H9 (cell line): Measurements from ENCODE around the gene DPF3. TPM values are rescaled to one million over a fixed set of nuclear protein-coding genes. Genes with fewer than 3 reads are reported as not detected.

Experiments
- DNase-seq: peaks from one replicate; pipeline ENCODE4 v3.0.0-alpha.2; 2017
- H2AFZ ChIP-seq: one replicate; pipeline ENCODE4 v1.6.1; 2013; ENCODE audit warnings: mild to moderate bottlenecking, low read length, control low read depth, moderate library complexity
- H2AK5ac ChIP-seq: 2 replicates; pipeline ENCODE4 v1.6.1; 2013; ENCODE audit warnings: low read length, control low read depth, mixed read lengths; ENCODE audit not compliant: insufficient read length
- H2BK120ac ChIP-seq: one replicate; pipeline ENCODE4 v1.6.1; 2013; ENCODE audit warnings: low read depth, mild to moderate bottlenecking, low read length, control low read depth, inconsistent platforms; ENCODE audit not compliant: poor library complexity, severe bottlenecking
- H2BK12ac ChIP-seq: 2 replicates; pipeline ENCODE4 v1.6.1; 2013; ENCODE audit warnings: low read length, control low read depth, mixed read lengths, low read depth; ENCODE audit not compliant: insufficient read length
- H2BK15ac ChIP-seq: 2 replicates; pipeline ENCODE4 v1.6.1; 2013; ENCODE audit warnings: low read depth, low read length, control low read depth
- H2BK20ac ChIP-seq: one replicate; pipeline ENCODE4 v1.6.1; 2013; ENCODE audit warnings: low read depth, mild to moderate bottlenecking, low read length, control low read depth, inconsistent platforms; ENCODE audit not compliant: poor library complexity, severe bottlenecking
- H2BK5ac ChIP-seq: 2 replicates; pipeline ENCODE4 v1.6.1; 2013; ENCODE audit warnings: low read length, control low read depth, mixed read lengths; ENCODE audit not compliant: insufficient read length
- H3K14ac ChIP-seq: 2 replicates; pipeline ENCODE4 v1.6.1; 2013; ENCODE audit warnings: low read length, control low read depth; ENCODE audit not compliant: insufficient read depth
- H3K18ac ChIP-seq: 2 replicates; pipeline ENCODE4 v1.6.1; 2013; ENCODE audit warnings: low read depth, mild to moderate bottlenecking, mixed read lengths, low read length, control low read depth; ENCODE audit not compliant: insufficient read length
- H3K23ac ChIP-seq: 2 replicates; pipeline ENCODE4 v1.6.1; 2013; ENCODE audit warnings: low read length, control low read depth, mixed read lengths, low read depth; ENCODE audit not compliant: insufficient read length
- H3K23me2 ChIP-seq: 2 replicates; pipeline ENCODE4 v1.6.1; 2013; ENCODE audit warnings: low read depth, mild to moderate bottlenecking, mixed read lengths, low read length, control low read depth; ENCODE audit not compliant: insufficient read length, poor library complexity, severe bottlenecking
- H3K27ac ChIP-seq: 2 replicates; pipeline ENCODE4 v1.5.1; 2013; ENCODE audit warnings: low read length, control low read depth, mixed read lengths, low read depth; ENCODE audit not compliant: insufficient read length
- H3K27me3 ChIP-seq: 2 replicates; pipeline ENCODE4 v1.6.1; 2013; ENCODE audit warnings: low read length, control low read depth, inconsistent platforms; ENCODE audit not compliant: insufficient read depth
- H3K4ac ChIP-seq: 2 replicates; pipeline ENCODE4 v1.6.1; 2013; ENCODE audit warnings: low read depth, mild to moderate bottlenecking, control low read depth, inconsistent platforms, low read length, moderate library complexity
- H3K4me1 ChIP-seq: 2 replicates; pipeline ENCODE4 v1.6.1; 2013; ENCODE audit warnings: low read length, control low read depth, inconsistent platforms; ENCODE audit not compliant: insufficient read depth
- H3K4me2 ChIP-seq: 2 replicates; pipeline ENCODE4 v1.6.1; 2013; ENCODE audit warnings: low read length, control low read depth, mixed read lengths; ENCODE audit not compliant: insufficient read length, insufficient read depth
- H3K56ac ChIP-seq: 2 replicates; pipeline ENCODE4 v1.6.1; 2013; ENCODE audit warnings: low read depth, mild to moderate bottlenecking, mixed read lengths, low read length, control low read depth; ENCODE audit not compliant: insufficient read length
- H3K79me1 ChIP-seq: 2 replicates; pipeline ENCODE4 v1.6.1; 2013; ENCODE audit warnings: low read depth, mild to moderate bottlenecking, moderate library complexity, low read length, control low read depth, inconsistent platforms; ENCODE audit not compliant: insufficient read depth, poor library complexity, severe bottlenecking
- H3K79me2 ChIP-seq: 2 replicates; pipeline ENCODE4 v1.6.1; 2013; ENCODE audit warnings: low read length, control low read depth, inconsistent platforms; ENCODE audit not compliant: insufficient read depth
- H3K9ac ChIP-seq: 2 replicates; pipeline ENCODE4 v1.6.1; 2013; ENCODE audit warnings: low read length, control low read depth, mixed read lengths; ENCODE audit not compliant: insufficient read length; ENCODE audit errors: extremely low read depth
- H3K9me3 ChIP-seq: one replicate; pipeline ENCODE4 v1.6.1; 2013; ENCODE audit warnings: low read depth, low read length, inconsistent platforms; ENCODE audit not compliant: control insufficient read depth
- H3T11ph ChIP-seq: one replicate; pipeline ENCODE4 v1.6.1; 2013; ENCODE audit warnings: mild to moderate bottlenecking, low read length, control low read depth, inconsistent platforms
- H4K20me1 ChIP-seq: one replicate; pipeline ENCODE4 v1.6.1; 2013; ENCODE audit not compliant: control insufficient read depth, insufficient read length, insufficient read depth
- H4K5ac ChIP-seq: 2 replicates; pipeline ENCODE4 v1.6.1; 2013; ENCODE audit warnings: low read depth, mild to moderate bottlenecking, mixed read lengths, low read length, control low read depth; ENCODE audit not compliant: insufficient read length
- H4K8ac ChIP-seq: replicated peaks from 2 replicates; pipeline ENCODE4 v1.6.1; 2013; ENCODE audit warnings: low read length, control low read depth, mixed read lengths, low read depth; ENCODE audit not compliant: insufficient read length
- H4K91ac ChIP-seq: 2 replicates; pipeline ENCODE4 v1.6.1; 2013; ENCODE audit warnings: low read depth, mild to moderate bottlenecking, moderate library complexity, mixed read lengths, low read length, control low read depth; ENCODE audit not compliant: insufficient read length
- H3K27ac Mint-ChIP-seq, 3 experiments: 2 replicates in 2 of 3; 3 replicates in 1 of 3; pipeline ENCODE4 v1.8.0; 2020 to 2021; ENCODE audit warnings: mixed read lengths in 3 of 3, mild to moderate bottlenecking in 1 of 3, moderate library complexity in 1 of 3
- H3K27me3 Mint-ChIP-seq: 2 replicates; pipeline ENCODE4 v1.8.0; 2021; ENCODE audit warnings: low read depth, mild to moderate bottlenecking, moderate library complexity, mixed read lengths
- H3K36me3 Mint-ChIP-seq, 3 experiments: 2 replicates in 2 of 3; 3 replicates in 1 of 3; pipeline ENCODE4 v1.8.0; 2020 to 2021; ENCODE audit warnings: low read depth in 3 of 3, mixed read lengths in 3 of 3; ENCODE audit not compliant: insufficient read depth in 1 of 3
- H3K4me1 Mint-ChIP-seq, 2 experiments: 2 replicates each; pipeline ENCODE4 v1.8.0; 2020; ENCODE audit warnings: mixed read lengths in 2 of 2
- H3K4me3 Mint-ChIP-seq, 2 experiments: 2 replicates in 1 of 2; 3 replicates in 1 of 2; pipeline ENCODE4 v1.8.0; 2020 to 2021; ENCODE audit warnings: mild to moderate bottlenecking in 2 of 2, mixed read lengths in 2 of 2, moderate library complexity in 1 of 2
- H3K9me3 Mint-ChIP-seq, 2 experiments: 2 replicates in 1 of 2; 3 replicates in 1 of 2; pipeline ENCODE4 v1.8.0; 2020; ENCODE audit warnings: mild to moderate bottlenecking in 2 of 2, mixed read lengths in 2 of 2, moderate library complexity in 1 of 2
- CTCF ChIP-seq: fragments of 200-600 bp; sonication (generic); conservative IDR thresholded peaks from 3 replicates; pipeline ENCODE4 v1.8.0; 2021; ENCODE audit warnings: antibody characterized with exemption, mild to moderate bottlenecking
- WGBS: extraction: QIAGEN DNeasy Blood & Tissue Kit; methylation state at CpG from one replicate; pipeline ENCODE4 v1.1.7; 2013; ENCODE audit warnings: missing lambda C conversion rate, low lambda C conversion rate, mixed read lengths; ENCODE audit not compliant: insufficient read length; ENCODE audit errors: extremely low coverage; 5-methylcytosine and 5-hydroxymethylcytosine counted together
- total RNA-seq: library from RNA; stranded (reverse); gene quantifications from 2 replicates; pipeline ENCODE4 v1.2.1, GENCODE V29; 2021

The DPF3 gene
- total RNA-seq, 1 experiment from 2014 or later: not detected

- no peak overlapping the region for H3K18ac ChIP-seq
- H3K4me1 ChIP-seq: no peaks in the 10 kb centered on the region
- no peak overlapping the region for H3K23ac ChIP-seq
- H2AFZ ChIP-seq: no peak overlapping the region
- no peak overlapping the region for H2BK120ac ChIP-seq
- H3K9me3 ChIP-seq: no peaks in the 10 kb centered on the region
- Mint-ChIP-seq H3K4me3 (no peak overlapping the region), H3K27ac (no peak overlapping the region), H3K9me3 (peaks cover 8 to 13% of the 10 kb centered on the region in 2 experiments; a peak in 4 of 5 replicates), H3K27me3 (peaks cover 17% of the 10 kb centered on the region), H3K4me1 (no peaks in the 10 kb centered on the region; a peak in 1 of 4 replicates), H3K36me3 (peaks cover 0 to 10% (median 3%) of the 10 kb centered on the region in 3 experiments; a peak in 3 of 7 replicates)
- H4K20me1 ChIP-seq: no peaks in the 10 kb centered on the region
- no peak overlapping the region for H3K14ac ChIP-seq
- H3K79me1 ChIP-seq: no peaks in the 10 kb centered on the region
- no peak overlapping the region for H2BK12ac ChIP-seq
- no peak overlapping the region for H4K5ac ChIP-seq
- H2BK5ac ChIP-seq: no peak overlapping the region
- no peak for TF ChIP-seq CTCF
- no peak overlapping the region for H3K56ac ChIP-seq
- H3K4me2 ChIP-seq: no peak overlapping the region
- H2BK20ac ChIP-seq: no peak overlapping the region
- no peak overlapping the region for H3K9ac ChIP-seq
- peak; percentile 6 for DNase-seq
- no peak overlapping the region for H3K4ac ChIP-seq
- H3K27me3 ChIP-seq: peaks cover 2% of the 10 kb centered on the region; the same call in 1 of the 2 replicates
- H3K79me2 ChIP-seq: no peaks in the 10 kb centered on the region
- no peak overlapping the region for H2AK5ac ChIP-seq
- H3K23me2 ChIP-seq: no peaks in the 10 kb centered on the region
- H4K91ac ChIP-seq: no peak overlapping the region
- no peak overlapping the region for H2BK15ac ChIP-seq
- no CpG with 5 or more reads among the region's 1 CpG for WGBS
- H3K27ac ChIP-seq: no peak overlapping the region
- H3T11ph ChIP-seq: no peak overlapping the region
- no peak overlapping the region for H4K8ac ChIP-seq
Measured at GRCh38 chr14:72631401-72631800, 262.5 kb downstream of the DPF3 start.
